Esophagus muscularis mucosa (tissue), 4 donors: ENCODE data around the gene SLAMF9. TPM values are rescaled to one million over a fixed set of nuclear protein-coding genes. Genes with fewer than 3 reads are reported as not detected.

Source experiments
- DNase-seq: peaks from one replicate; pipeline ENCODE4 v3.0.0-alpha.2; 2017; ENCODE audit errors: extremely low spot score
- H3K27ac ChIP-seq, 4 donors: fragments of 200-600 bp; sonication (generic); replicated peaks in 1 of 4; 1 replicate in 3 of 4; 2 replicates in 1 of 4; pipeline ENCODE4 v1.5.1; 2016 to 2019; ENCODE audit warnings: mild to moderate bottlenecking in 1 of 4
- H3K27me3 ChIP-seq, 4 donors: fragments of 200-600 bp; sonication (generic); one replicate each; pipeline versions ENCODE4 v1.5.1 to v1.6.0; 2016 to 2019
- H3K36me3 ChIP-seq, 4 donors: fragments of 200-600 bp; sonication (generic); one replicate each; pipeline ENCODE4 v1.5.1; 2016 to 2019
- H3K4me1 ChIP-seq, 4 donors: fragments of 200-600 bp; sonication (generic); one replicate each; pipeline ENCODE4 v1.5.1; 2016 to 2019
- H3K4me3 ChIP-seq, 4 donors: fragments of 200-600 bp; sonication (generic); 1 replicate in 2 of 4; 2 replicates in 2 of 4; pipeline ENCODE4 v1.5.1; 2016 to 2019; ENCODE audit warnings: mild to moderate bottlenecking in 4 of 4, moderate library complexity in 1 of 4
- H3K9me3 ChIP-seq, 4 donors: fragments of 200-600 bp; sonication (generic); 1 replicate in 3 of 4; 2 replicates in 1 of 4; pipeline ENCODE4 v1.5.1; 2016 to 2019
- CTCF ChIP-seq, 3 experiments: fragments of 200-600 bp in 2 of 3; fragments of 450-650 bp in 1 of 3; sonication (generic) in 2 of 3; IDR thresholded peaks; one replicate each; pipeline ENCODE4 v1.5.1; 2017 to 2019; ENCODE audit warnings: antibody characterized with exemption in 3 of 3, mild to moderate bottlenecking in 2 of 3, moderate library complexity in 1 of 3
- EP300 ChIP-seq: sonication (generic); formaldehyde crosslinking; IDR thresholded peaks from one replicate; pipeline ENCODE4 v1.6.1; 2017; ENCODE audit warnings: antibody characterized with exemption
- POLR2A ChIP-seq: fragments of 450-650 bp; IDR thresholded peaks from one replicate; pipeline ENCODE4 v1.6.1; 2017; ENCODE audit warnings: antibody characterized with exemption, moderate library complexity, mild to moderate bottlenecking, low read depth
- POLR2AphosphoS5 ChIP-seq, 2 donors: sonication (generic); formaldehyde crosslinking; IDR thresholded peaks; one replicate each; pipeline ENCODE4 v1.6.1; 2017; ENCODE audit warnings: antibody characterized with exemption in 2 of 2
- WGBS: methylation state at CpG from one replicate; pipeline ENCODE4 v1.1.5; 2018; 5-methylcytosine and 5-hydroxymethylcytosine counted together
- intact Hi-C: fragments of 100-400 bp; cut with DNase I; formaldehyde crosslinking; loops from one replicate; pipeline ENCODE4 v1.15.1; 2023
- total RNA-seq, 4 donors: library from RNA; depleted of rRNA; stranded (reverse); fragments of >200 nt; gene quantifications; one replicate each; pipeline versions ENCODE4 v1.1.0 to v1.2.1, GENCODE V29; 2016

Gene SLAMF9
- total RNA-seq, 4 donors from 2014 or later: not detected

GRCh38 chr1:159983681-159984080 lies 29.6 kb upstream of the SLAMF9 start:
- H3K36me3 ChIP-seq: no peaks in the 10 kb centered on the region
- H3K9me3 ChIP-seq: no peaks in the 10 kb centered on the region
- peaks cover 0 to 6% (median 0%) of the 10 kb centered on the region in 4 donors for H3K27me3 ChIP-seq
- intact Hi-C loops: no loop called here
- H3K27ac ChIP-seq: no peak overlapping the region
- 73% methylated on average over 5 of the region's 5 CpGs for WGBS
- TF ChIP-seq POLR2AphosphoS5 (IDR thresholded peaks at IDR 0.05): no peak
- no peak for TF ChIP-seq POLR2A
- no peak for TF ChIP-seq CTCF (IDR thresholded peaks at IDR 0.05)
- no peak for TF ChIP-seq EP300
- DNase-seq: peak; percentile 60
- peaks cover 0 to 10% (median 4%) of the 10 kb centered on the region in 4 donors for H3K4me1 ChIP-seq
- H3K4me3 ChIP-seq: no peak overlapping the region

GRCh38 chr1:159982280-159982679 lies 28.2 kb upstream of the SLAMF9 start:
- WGBS: 74% methylated on average over 5 of the region's 6 CpGs
- intact Hi-C loops: no loop called here
- Histone ChIP-seq H3K27ac (no peak overlapping the region), H3K36me3 (no peaks in the 10 kb centered on the region), H3K4me1 (peaks cover 0 to 10% (median 4%) of the 10 kb centered on the region in 4 donors), H3K9me3 (no peaks in the 10 kb centered on the region), H3K27me3 (no peaks in the 10 kb centered on the region), H3K4me3 (no peak overlapping the region)
- no peak for TF ChIP-seq CTCF (IDR thresholded peaks at IDR 0.05)
- TF ChIP-seq POLR2AphosphoS5 (IDR thresholded peaks at IDR 0.05): no peak
- TF ChIP-seq POLR2A: no peak
- TF ChIP-seq EP300: no peak
- peak; percentile 70 for DNase-seq

- Histone ChIP-seq H3K36me3 (no peaks in the 10 kb centered on the region), H3K9me3 (no peaks in the 10 kb centered on the region), H3K27me3 (no peaks in the 10 kb centered on the region), H3K4me1 (peaks cover 0 to 10% (median 4%) of the 10 kb centered on the region in 4 donors), H3K27ac (no peak overlapping the region), H3K4me3 (no peak overlapping the region)
- DNase-seq: peak; percentile 75
- WGBS: 99% methylated on average over 6 of the region's 6 CpGs
- no peak for TF ChIP-seq POLR2A
- no peak for TF ChIP-seq CTCF (IDR thresholded peaks at IDR 0.05)
- no peak for TF ChIP-seq EP300
- no peak for TF ChIP-seq POLR2AphosphoS5 (IDR thresholded peaks at IDR 0.05)
- intact Hi-C loops: no loop called here
Observed at GRCh38 chr1:159981351-159982055, 27.5 kb upstream of the SLAMF9 start.

GRCh38 chr1:159980786-159981185 lies 26.7 kb upstream of the SLAMF9 start:
- peak; percentile 82 for DNase-seq
- Histone ChIP-seq H3K4me1 (peaks cover 0 to 10% (median 4%) of the 10 kb centered on the region in 4 donors), H3K27me3 (no peaks in the 10 kb centered on the region), H3K27ac (no peak overlapping the region), H3K36me3 (no peaks in the 10 kb centered on the region), H3K9me3 (no peaks in the 10 kb centered on the region), H3K4me3 (no peak overlapping the region)
- TF ChIP-seq POLR2AphosphoS5 (IDR thresholded peaks at IDR 0.05) (no peak), CTCF (IDR thresholded peaks at IDR 0.05) (no peak), EP300 (no peak), POLR2A (no peak)
- WGBS: 95% methylated on average over 7 of the region's 7 CpGs
- intact Hi-C loops: no loop called here
